ENCODE measurements around the gene GLRX2.
A peak's percentile ranks its signal among the peaks of the same experiment; 100 is the strongest.
"Not testable (repeated sequence)": the region's sequence is repeated elsewhere in the genome, so short reads cannot be mapped to it uniquely, and the experiment has no call there.

GLRX2 gene

DNA sequence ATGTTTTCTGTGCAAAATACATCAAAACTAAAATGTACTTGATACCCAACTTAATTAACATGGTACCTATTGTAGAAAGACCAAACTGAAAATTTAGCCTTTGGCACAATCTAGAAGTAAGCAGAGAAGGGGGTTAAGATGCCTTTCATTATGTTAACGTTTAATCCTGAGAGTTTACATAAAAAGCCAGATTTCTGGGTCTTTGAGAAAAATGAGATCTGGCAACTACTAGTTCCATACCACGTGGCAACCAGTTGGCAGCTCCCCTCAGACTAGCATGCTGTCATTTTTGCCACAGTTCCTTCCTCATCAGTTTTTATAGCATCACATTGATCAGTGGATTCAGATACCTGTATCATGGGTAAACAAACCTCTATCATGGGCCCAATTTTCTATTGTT, 44.3 kb downstream of the GLRX2 start:
- DNase-seq: no peak

DNA sequence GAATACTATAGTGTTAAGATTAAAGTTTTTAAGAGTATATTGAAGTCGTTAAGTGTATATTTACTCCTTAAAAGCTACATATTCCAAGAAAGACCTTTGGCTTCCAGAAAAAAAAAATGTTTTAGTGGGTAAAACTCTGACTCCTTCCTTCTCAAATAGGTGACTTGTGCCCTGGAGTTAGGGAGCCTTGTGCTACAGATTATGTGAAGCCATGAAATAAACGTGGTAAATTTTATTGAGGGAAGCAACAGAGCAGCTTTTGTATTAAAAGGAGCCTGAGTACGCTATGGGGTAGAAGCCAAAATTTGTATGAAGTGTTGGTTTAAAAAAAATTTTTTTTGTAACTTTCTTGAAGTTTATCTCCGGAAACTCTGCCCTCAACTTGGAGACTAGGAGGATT, 44.8 kb downstream of the GLRX2 start:
- no peak for DNase-seq

DNA sequence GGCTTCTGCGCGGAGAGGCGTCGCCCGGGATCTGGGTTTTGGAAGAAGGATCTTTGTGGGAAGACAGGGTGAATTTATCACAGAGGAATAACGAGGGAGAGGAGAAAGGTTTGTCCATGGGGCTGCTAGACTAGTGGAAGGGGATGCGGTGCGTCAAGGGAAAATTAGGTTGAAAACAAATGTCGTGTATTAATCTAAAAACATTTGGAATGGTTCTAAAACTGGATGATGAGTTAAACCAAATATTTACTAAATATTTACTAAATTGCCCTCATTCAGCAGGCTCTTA, 45.2 kb downstream of the GLRX2 start:
- DNase-seq: no peak

DNA sequence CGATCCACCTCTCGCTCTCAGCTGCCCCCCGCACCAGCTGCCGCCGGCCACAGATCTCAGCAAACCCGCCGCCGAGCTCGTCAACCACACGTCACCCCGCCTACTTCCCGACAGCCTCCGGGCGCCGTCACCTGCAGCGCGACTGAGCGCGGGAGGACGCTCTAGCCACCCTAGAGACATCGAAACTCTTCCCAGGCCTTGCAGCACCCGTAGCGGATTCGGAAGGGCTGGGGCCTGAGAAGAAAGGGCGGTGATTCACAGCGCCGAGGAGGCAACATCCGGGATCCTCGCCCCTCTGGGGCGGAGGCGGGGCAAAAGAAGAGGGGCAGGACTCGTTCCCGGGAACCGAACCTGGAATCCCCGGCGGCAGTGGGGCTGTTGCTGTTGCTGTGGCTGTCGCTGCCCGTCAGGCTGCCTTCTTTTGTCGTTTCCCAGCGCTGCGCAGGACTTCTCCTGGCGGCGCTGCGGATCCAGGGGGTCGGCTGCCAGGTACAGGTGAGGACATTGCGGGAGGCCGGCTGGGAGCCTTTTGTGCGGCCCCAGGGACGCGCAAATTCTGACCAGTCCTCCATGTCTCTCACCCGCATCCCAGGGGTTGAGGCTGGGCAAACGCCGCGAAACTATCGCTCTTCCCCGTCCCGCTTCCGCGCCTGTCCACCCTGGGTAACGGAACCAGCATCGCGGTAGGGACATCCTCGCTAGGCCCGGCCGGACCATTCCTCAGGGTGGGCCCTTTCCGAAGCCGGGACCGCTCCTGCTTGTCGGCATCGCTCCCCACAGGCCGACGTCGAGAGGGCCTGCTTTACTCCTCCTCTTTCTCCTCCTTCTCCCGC, 45.7 kb downstream of the GLRX2 start, which contains the start of the genes RO60 and UCHL5:
Gene RO60, plus strand, starts transcription at position 331 of the 833 bp plus-strand sequence. CDS start 9,443 bp downstream, outside the sequence.
Gene UCHL5, minus strand, starts transcription at position 79 of the 833 bp plus-strand sequence. CDS start 100 bp downstream, outside the sequence.
- DNase-seq: peak; percentile 48 to 90

DNA sequence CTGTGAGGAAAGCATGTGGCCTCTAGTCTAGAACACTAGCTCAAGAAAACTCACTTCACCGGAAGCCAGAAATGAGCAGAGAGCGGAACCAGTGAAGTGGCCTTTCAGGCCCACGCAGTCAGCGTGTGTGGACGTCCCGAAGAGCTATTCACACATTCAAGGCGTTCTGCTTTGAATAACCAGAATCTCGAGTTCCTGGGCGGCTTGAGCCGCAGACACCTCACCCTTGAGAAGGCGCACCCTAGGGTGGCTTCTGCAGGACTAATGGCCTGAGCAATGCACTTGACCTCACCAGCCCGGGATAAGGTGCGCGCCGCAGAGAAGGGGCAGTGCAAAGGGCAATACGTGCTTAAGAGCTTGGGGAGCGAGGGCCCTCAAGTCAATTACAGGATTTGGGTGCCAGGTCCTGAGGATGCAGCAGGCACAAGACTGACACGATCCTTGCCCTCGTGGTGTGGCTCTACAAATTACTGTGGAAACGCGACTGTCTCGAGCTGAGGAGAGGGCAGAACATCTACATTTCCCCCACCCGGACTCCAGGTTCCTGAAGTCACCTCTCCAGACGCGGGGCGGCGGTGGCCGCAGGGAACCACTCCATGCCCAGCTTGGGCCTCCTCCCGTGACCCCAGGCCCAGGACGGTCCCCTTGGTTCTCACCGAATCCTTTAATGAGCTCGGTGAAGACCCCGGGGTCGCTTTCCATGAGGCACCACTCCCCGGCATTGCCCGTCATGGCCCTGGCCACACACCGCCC, 46.5 kb downstream of the GLRX2 start:
- DNase-seq: no peak

DNA sequence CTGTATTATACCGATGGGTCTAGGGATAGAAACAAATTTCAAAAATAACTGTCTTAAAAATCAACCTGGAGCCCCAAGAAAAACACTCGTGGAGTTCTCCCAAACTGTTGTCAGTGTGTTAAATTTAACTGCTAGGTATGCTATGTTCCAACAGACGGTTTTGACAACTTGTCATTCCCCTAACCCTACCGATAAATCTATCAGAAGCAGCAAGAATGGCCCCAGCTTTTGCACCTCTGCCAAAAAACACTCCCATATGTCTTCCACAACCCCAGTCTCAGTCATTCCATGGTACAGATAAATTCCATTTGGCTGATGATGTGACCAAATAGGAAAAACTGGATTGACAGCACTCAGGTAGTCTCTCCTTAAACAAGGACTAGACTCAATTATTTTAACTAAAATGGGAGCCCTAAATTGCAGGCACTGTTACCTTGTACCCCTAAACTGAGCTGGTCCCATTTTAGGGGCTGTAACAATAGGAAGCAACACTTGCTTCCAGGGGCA, 51.0 kb downstream of the GLRX2 start:
- DNase-seq: no peak

DNA sequence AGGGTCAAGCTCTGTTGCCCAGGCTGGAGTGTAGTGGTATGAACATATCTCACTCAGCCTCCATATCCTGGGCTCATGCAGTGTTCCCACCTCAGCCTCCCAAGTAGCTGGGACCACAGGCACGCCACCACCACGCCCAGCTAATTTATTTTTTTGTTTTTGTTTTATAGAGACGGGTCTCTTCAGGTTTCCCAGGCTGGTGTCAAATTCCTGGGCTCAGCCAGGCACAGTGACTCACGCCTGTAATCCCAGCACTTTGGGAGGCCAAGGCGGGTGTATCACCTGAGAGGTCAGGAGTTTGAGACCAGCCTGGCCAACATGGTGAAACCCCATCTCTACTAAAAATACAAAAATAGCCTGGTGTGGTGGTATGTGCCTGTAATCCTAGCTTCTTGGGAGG, 56.3 kb downstream of the GLRX2 start:
- DNase-seq: not testable (repeated sequence)

Measured in cerebellar nuclear complex (tissue), 1 donor.